ENCODE results near the gene OSMR. TPM values are rescaled to one million over a fixed set of nuclear protein-coding genes. Genes with fewer than 3 reads are reported as not detected.

Gene OSMR
- polyA plus RNA-seq, 1 donor from 2014 or later = not detected

DNA sequence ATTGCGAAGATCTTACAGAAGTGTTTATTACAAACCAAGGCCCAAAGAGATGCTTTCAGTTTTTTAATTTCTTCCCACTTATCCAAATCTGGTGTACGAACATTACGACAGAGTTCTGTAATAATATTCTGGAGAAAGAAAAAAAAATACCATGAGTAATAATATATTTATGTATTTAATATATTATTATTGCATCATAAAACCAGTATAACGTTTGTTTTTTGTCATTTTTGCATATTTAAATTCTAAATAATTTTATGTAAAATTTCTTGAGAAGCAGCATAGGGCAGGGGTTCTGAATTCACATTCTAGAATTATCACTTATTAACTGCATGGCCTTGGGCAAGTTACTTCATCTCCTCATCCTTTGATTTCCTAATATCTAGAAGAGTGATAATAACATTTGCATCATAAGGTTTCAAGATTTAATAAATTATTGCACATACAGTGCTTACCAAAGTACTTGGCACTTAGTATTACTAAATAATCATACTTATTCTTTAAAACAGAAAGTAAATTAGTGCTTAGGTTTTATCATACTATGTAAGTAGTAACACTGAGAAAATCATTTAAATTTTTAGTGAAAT is 107.7 kb downstream of the OSMR start:
- no peaks in the 10 kb centered on the region for H4K20me1 ChIP-seq (ENCODE audit: insufficient read depth)
- H3F3A ChIP-seq (ENCODE audit: insufficient read depth, low read length, poor library complexity, severe bottlenecking) = no peaks in the 10 kb centered on the region
- no peak overlapping the region for H3K4me2 ChIP-seq (ENCODE audit: low read length)
- no peaks in the 10 kb centered on the region for H3K9me2 ChIP-seq (ENCODE audit: insufficient read depth, low read length)
- H3K27ac ChIP-seq (ENCODE audit: low read length) = no peak overlapping the region
- H3K9ac ChIP-seq (ENCODE audit: low read length) = no peak overlapping the region
- H2AFZ ChIP-seq (ENCODE audit: low read depth, low read length) = no peak overlapping the region
- TF ChIP-seq TAF1 (IDR thresholded peaks at IDR 0.05; ENCODE audit: low read depth) (no peak), EP300 (conservative IDR thresholded peaks at IDR 0.05; ENCODE audit: poor library complexity, severe bottlenecking) (no peak), EZH2 (IDR thresholded peaks at IDR 0.05; ENCODE audit: borderline replicate concordance, insufficient read depth, low read length, poor library complexity, severe bottlenecking) (no peak), MXI1 (conservative IDR thresholded peaks at IDR 0.05; ENCODE audit: poor library complexity, severe bottlenecking) (no peak), POLR2AphosphoS5 (IDR thresholded peaks at IDR 0.05) (no peak), RAD21 (conservative IDR thresholded peaks at IDR 0.05) (no peak), REST (IDR thresholded peaks at IDR 0.05; ENCODE audit: borderline replicate concordance) (no peak), SMC3 (conservative IDR thresholded peaks at IDR 0.05; ENCODE audit: poor library complexity) (no peak)
- TF ChIP-seq, protein P1, sequence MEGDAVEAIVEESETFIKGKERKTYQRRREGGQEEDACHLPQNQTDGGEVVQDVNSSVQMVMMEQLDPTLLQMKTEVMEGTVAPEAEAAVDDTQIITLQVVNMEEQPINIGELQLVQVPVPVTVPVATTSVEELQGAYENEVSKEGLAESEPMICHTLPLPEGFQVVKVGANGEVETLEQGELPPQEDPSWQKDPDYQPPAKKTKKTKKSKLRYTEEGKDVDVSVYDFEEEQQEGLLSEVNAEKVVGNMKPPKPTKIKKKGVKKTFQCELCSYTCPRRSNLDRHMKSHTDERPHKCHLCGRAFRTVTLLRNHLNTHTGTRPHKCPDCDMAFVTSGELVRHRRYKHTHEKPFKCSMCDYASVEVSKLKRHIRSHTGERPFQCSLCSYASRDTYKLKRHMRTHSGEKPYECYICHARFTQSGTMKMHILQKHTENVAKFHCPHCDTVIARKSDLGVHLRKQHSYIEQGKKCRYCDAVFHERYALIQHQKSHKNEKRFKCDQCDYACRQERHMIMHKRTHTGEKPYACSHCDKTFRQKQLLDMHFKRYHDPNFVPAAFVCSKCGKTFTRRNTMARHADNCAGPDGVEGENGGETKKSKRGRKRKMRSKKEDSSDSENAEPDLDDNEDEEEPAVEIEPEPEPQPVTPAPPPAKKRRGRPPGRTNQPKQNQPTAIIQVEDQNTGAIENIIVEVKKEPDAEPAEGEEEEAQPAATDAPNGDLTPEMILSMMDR (IDR thresholded peaks at IDR 0.05; ENCODE audit: poor library complexity, severe bottlenecking) = no peak
- no peaks in the 10 kb centered on the region for H3K79me2 ChIP-seq (replicated peaks; ENCODE audit: insufficient read depth, low read length)
- H3K36me3 ChIP-seq (ENCODE audit: insufficient read depth, low read length) = peaks cover 14% of the 10 kb centered on the region
- H3K27me3 ChIP-seq (ENCODE audit: insufficient read depth, low read depth, low read length) = no peaks in the 10 kb centered on the region
- H3K9me3 ChIP-seq (ENCODE audit: low read length) = no peaks in the 10 kb centered on the region
- no peak overlapping the region for H3K4me3 ChIP-seq (ENCODE audit: low read length)

DNA sequence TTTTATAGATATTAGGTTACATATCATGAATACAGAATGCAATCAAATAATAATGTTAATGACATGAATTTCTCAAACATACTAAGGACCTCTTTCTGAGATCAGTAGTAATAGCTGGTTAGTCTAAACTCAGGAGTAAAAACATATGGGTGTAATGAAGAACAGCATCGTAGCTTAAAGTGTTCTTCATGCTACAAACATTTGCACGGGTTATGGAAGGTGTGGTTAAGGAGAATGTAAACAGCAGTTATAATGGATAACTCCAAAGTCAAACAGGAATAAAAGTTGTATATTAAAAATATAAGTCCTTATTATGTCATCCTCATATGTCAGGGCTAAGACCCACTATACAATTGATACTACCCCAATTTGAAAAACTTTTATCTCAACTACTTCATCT is 115.9 kb downstream of the OSMR start:
- Histone ChIP-seq H3K9me3 (ENCODE audit: low read length) (no peaks in the 10 kb centered on the region), H3K9me2 (ENCODE audit: insufficient read depth, low read length) (no peaks in the 10 kb centered on the region), H3K4me3 (ENCODE audit: low read length) (no peak overlapping the region), H3K27me3 (ENCODE audit: insufficient read depth, low read depth, low read length) (no peaks in the 10 kb centered on the region), H3K27ac (ENCODE audit: low read length) (no peak overlapping the region), H3K9ac (ENCODE audit: low read length) (no peak overlapping the region), H3K4me2 (ENCODE audit: low read length) (no peak overlapping the region), H3F3A (ENCODE audit: insufficient read depth, low read length, poor library complexity, severe bottlenecking) (no peaks in the 10 kb centered on the region), H4K20me1 (ENCODE audit: insufficient read depth) (no peaks in the 10 kb centered on the region), H3K79me2 (replicated peaks; ENCODE audit: insufficient read depth, low read length) (no peaks in the 10 kb centered on the region), H3K36me3 (ENCODE audit: insufficient read depth, low read length) (peaks cover 9% of the 10 kb centered on the region), H2AFZ (ENCODE audit: low read depth, low read length) (no peak overlapping the region)
- no peak for TF ChIP-seq MXI1 (conservative IDR thresholded peaks at IDR 0.05; ENCODE audit: poor library complexity, severe bottlenecking)
- TF ChIP-seq RAD21 (conservative IDR thresholded peaks at IDR 0.05) = no peak
- TF ChIP-seq EP300 (conservative IDR thresholded peaks at IDR 0.05; ENCODE audit: poor library complexity, severe bottlenecking) = no peak
